ENCODE results near the gene BTBD7.
"Not testable (repeated sequence)": the region's sequence is repeated elsewhere in the genome, so short reads cannot be mapped to it uniquely, and the experiment has no call there.

BTBD7 gene

GRCh38 chr14:93332853-93333630 lies at the start of gene BTBD7:
TSS of gene BTBD7 (minus strand) at chr14:93333036. CDS start at chr14:93296051, 36,985 bp downstream.
- ATAC-seq, result peak; percentile 94

GRCh38 chr14:93381644-93382043 lies 48.8 kb upstream of the BTBD7 start:
- DNase-seq, result no peak
- ATAC-seq, result no peak

More at GRCh38 chr14:93332853-93333630, at the start of gene BTBD7:
- peak; percentile 97 for DNase-seq

GRCh38 chr14:93379831-93380230 lies 47.0 kb upstream of the BTBD7 start:
- ATAC-seq, result no peak
- no peak for DNase-seq

GRCh38 chr14:93375673-93376156 lies 42.9 kb upstream of the BTBD7 start:
- DNase-seq, result peak; percentile 17
- ATAC-seq, result no peak

- no peak for ATAC-seq
- DNase-seq, result no peak
Observed at GRCh38 chr14:93369713-93370266, 37.0 kb upstream of the BTBD7 start.

GRCh38 chr14:93368996-93369712 lies 36.3 kb upstream of the BTBD7 start:
- no peak for ATAC-seq

GRCh38 chr14:93354873-93355272 lies 22.0 kb upstream of the BTBD7 start:
- DNase-seq, ATAC-seq: not testable (repeated sequence)

More at GRCh38 chr14:93368996-93369712, 36.3 kb upstream of the BTBD7 start:
- DNase-seq, result no peak

- no peak for DNase-seq
- ATAC-seq, result no peak
Observed at GRCh38 chr14:93348292-93348691, 15.5 kb upstream of the BTBD7 start.

GRCh38 chr14:93347850-93348249 lies 15.0 kb upstream of the BTBD7 start:
- DNase-seq (no peak), ATAC-seq (no peak)

- DNase-seq (no peak), ATAC-seq (no peak)
Observed at GRCh38 chr14:93346926-93347721, 14.3 kb upstream of the BTBD7 start, which contains the start of gene COX8C. TSS of gene COX8C (plus strand) at chr14:93347182. CDS start at chr14:93347269, 87 bp downstream.

- DNase-seq (no peak), ATAC-seq (no peak)
Observed at GRCh38 chr14:93343797-93344196, 11.0 kb upstream of the BTBD7 start.

- DNase-seq, result no peak
- no peak for ATAC-seq
Observed at GRCh38 chr14:93343266-93343665, 10.4 kb upstream of the BTBD7 start.

GRCh38 chr14:93337884-93338283 lies 5.0 kb upstream of the BTBD7 start:
- ATAC-seq (no peak), DNase-seq (no peak)

GRCh38 chr14:93337143-93337753 lies 4.4 kb upstream of the BTBD7 start:
- DNase-seq (peak; percentile 27), ATAC-seq (peak; percentile 34)

GRCh38 chr14:93333631-93334103 lies 831 bp upstream of the BTBD7 start:
- no peak for ATAC-seq
- no peak for DNase-seq

- peak; percentile 47 for ATAC-seq
- peak; percentile 51 for DNase-seq
Observed at GRCh38 chr14:93332397-93332852, 411 bp downstream of the BTBD7 start.

GRCh38 chr14:93331728-93332396 lies 974 bp downstream of the BTBD7 start:
- ATAC-seq (no peak), DNase-seq (no peak)

- ATAC-seq, result no peak
- no peak for DNase-seq
Observed at GRCh38 chr14:93331002-93331727, 1.7 kb downstream of the BTBD7 start.

- no peak for DNase-seq
- no peak for ATAC-seq
Observed at GRCh38 chr14:93330609-93331000, 2.2 kb downstream of the BTBD7 start.
